ENCODE results near the gene TSR2. TPM values are rescaled to one million over a fixed set of nuclear protein-coding genes. Genes with fewer than 3 reads are reported as not detected.

TSR2 gene
- total RNA-seq, 1 donor from 2014 or later = 30.6 TPM

DNA sequence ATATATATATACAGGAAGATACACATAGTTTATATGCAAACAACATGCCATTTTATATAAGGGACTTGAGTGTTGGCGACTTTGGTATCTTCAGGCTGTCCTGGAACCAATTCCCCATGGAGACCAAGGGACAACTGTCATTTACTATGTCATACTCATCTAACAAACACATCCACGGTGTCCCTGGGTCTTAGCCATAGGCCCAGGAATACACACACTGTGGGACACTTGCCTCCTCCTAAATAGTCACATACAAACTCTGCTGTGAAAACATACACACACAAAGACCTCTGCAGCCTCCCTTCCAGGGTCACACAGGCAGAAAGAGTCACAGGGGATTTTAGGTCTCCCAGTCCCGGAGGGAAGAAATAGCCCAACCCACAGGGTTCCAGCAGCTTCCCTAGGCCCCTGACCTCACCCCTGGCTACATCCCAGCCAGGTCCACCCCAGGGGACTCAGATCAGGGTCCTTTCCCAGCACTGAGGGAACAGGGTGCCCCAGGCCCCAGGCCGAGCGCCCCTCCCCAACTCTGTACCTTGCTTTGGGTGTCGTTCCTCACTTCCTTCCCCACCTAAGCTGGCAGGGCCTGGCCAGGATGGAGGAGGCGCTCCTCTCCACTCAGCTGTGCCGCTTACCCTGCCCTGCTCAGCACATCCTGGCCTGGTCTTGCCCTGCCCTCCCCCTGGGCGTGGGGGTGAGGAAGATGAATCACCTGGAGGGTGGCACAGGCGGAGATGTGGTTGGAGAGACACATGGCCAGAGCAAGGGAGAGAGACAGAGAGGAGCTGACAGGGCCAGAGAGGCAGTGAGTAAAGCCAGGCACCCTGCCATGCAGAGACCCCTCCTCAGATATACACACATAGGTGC, 34.0 kb downstream of the TSR2 start:
- Mint-ChIP-seq H3K4me3 (ENCODE audit: low read depth) (no peak overlapping the region), H3K27ac (no peak overlapping the region), H3K36me3 (ENCODE audit: insufficient read depth) (no peaks in the 10 kb centered on the region), H3K4me1 (ENCODE audit: low read depth) (peaks cover under 1% of the 10 kb centered on the region), H3K27me3 (no peaks in the 10 kb centered on the region), H3K9me3 (ENCODE audit: low read depth) (peaks cover 10% of the 10 kb centered on the region)
- DNase-seq (ENCODE audit: low spot score, unreplicated experiment) = no peak
- TF ChIP-seq, protein P1, sequence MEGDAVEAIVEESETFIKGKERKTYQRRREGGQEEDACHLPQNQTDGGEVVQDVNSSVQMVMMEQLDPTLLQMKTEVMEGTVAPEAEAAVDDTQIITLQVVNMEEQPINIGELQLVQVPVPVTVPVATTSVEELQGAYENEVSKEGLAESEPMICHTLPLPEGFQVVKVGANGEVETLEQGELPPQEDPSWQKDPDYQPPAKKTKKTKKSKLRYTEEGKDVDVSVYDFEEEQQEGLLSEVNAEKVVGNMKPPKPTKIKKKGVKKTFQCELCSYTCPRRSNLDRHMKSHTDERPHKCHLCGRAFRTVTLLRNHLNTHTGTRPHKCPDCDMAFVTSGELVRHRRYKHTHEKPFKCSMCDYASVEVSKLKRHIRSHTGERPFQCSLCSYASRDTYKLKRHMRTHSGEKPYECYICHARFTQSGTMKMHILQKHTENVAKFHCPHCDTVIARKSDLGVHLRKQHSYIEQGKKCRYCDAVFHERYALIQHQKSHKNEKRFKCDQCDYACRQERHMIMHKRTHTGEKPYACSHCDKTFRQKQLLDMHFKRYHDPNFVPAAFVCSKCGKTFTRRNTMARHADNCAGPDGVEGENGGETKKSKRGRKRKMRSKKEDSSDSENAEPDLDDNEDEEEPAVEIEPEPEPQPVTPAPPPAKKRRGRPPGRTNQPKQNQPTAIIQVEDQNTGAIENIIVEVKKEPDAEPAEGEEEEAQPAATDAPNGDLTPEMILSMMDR (IDR thresholded peaks at IDR 0.05; ENCODE audit: unreplicated experiment) = no peak

DNA sequence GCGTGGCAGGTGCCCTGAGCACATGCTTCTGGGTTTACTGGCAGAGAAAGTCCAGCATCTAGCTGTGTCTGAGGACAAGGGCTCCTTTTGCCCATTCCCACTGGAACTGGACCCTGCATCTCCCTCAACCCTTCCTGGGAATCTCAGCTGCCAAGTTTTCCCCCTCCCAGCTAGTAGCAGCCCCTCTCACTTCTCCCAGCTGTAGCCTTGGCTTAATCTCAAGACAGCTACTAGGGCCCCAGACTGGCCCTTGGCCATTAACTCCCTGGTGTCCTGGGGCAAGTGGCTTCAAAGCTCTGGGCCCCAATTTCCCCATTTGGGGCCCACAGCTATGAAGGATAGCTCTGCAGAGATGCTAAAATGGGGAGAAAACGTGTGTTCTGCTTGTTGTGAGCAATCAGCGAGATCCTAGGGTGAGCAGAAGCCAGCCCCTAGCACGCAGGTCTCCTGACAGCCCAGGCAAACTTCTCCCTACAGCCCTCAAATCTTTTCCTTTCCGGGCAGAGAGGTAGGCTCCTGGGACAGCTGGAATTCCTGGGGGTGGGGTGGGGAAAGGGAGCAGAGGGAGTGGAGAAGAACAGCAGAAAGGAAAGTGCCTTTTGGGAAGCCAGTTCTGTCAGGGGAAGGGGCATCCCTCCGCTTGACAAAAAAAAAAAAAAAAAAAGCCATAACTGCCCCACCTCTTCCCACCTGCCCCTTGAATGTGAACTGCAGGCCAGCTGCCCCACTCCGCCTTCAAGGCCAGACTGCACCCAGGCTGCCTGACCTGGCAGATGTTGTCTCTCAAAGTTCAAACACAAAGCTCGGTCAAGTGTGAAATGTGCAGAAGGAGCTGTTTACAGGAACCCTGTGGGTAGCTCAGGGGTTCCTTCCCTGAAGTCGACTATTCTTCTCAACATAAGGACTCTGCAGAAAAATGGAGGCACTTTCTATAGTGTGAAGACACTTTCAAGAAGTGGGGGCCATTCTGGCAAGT, 39.2 kb downstream of the TSR2 start:
- H3K27ac Mint-ChIP-seq = no peak overlapping the region
- peaks cover 14% of the 10 kb centered on the region for H3K9me3 Mint-ChIP-seq (ENCODE audit: low read depth)
- no peaks in the 10 kb centered on the region for H3K27me3 Mint-ChIP-seq
- H3K36me3 Mint-ChIP-seq (ENCODE audit: insufficient read depth) = no peaks in the 10 kb centered on the region
- peaks cover 11% of the 10 kb centered on the region for H3K4me1 Mint-ChIP-seq (ENCODE audit: low read depth)
- H3K4me3 Mint-ChIP-seq (ENCODE audit: low read depth) = no peak overlapping the region
- TF ChIP-seq, protein P1 (IDR thresholded peaks at IDR 0.05; ENCODE audit: unreplicated experiment) = no peak
- DNase-seq (ENCODE audit: low spot score, unreplicated experiment) = no peak

DNA sequence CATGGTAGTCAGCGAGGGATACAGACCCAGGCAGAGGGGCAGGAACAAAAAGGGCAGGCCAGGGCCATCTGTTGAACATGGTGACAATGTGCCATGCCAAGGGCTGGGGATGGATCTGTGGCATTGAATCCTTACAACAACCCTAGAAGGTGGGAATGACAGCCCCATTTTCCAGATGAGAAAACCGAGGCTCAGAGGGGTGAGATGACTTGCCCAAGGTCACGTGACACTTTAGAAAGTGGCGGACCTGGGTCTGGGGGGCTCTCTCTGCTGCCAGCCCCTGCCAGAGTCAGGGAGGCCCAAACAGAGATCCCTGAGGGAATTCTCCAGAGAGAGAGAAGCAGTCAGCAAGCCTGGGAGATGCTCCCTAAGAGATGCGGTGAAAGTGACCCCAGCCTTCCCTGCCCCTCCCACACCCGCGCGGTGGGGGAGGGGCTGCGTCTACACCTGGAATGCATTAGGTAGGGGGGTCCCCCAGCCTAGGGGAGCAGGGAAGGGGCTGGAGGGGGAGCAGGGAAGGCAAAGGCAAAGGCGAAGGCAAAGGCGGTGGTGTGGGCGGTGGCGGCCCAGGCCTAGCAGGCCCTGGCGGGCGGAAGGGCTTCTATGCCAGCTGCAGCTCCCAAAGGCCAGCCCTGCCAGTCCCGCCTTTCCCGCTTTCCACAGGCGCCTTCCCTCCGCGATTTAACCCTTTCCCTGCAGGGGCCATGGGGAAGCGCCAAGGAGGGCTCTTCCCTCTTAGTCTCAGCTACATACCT, 42.8 kb downstream of the TSR2 start:
- Mint-ChIP-seq H3K9me3 (ENCODE audit: low read depth) (peaks cover 8% of the 10 kb centered on the region), H3K36me3 (ENCODE audit: insufficient read depth) (no peaks in the 10 kb centered on the region), H3K4me3 (ENCODE audit: low read depth) (no peak overlapping the region), H3K27ac (no peak overlapping the region), H3K4me1 (ENCODE audit: low read depth) (peaks cover 14% of the 10 kb centered on the region), H3K27me3 (no peaks in the 10 kb centered on the region)
- TF ChIP-seq, protein P1 (IDR thresholded peaks at IDR 0.05; ENCODE audit: unreplicated experiment) = no peak
- DNase-seq (ENCODE audit: low spot score, unreplicated experiment) = no peak

DNA sequence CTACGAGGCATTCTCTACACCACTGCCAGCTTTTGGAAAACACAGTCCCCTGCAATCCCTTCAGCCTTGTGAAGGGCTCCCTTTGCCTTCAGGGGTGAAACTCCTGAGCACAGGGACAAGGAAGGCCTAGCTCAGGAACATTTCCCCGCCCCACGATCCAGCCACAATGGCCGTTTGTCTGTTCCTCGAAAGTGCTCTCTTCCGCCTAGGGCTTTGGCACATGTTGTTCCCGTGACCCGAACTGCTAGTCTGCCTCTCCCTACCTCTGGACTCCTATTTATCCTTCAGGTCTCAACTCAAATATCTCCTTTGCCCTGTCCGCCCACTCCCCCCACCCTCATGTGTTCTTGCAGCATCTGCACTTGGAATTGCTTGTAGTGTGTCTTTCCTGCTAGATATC, 43.7 kb downstream of the TSR2 start:
- TF ChIP-seq, protein P1 (IDR thresholded peaks at IDR 0.05; ENCODE audit: unreplicated experiment) = no peak
- H3K36me3 Mint-ChIP-seq (ENCODE audit: insufficient read depth) = peaks cover 3% of the 10 kb centered on the region
- H3K4me3 Mint-ChIP-seq (ENCODE audit: low read depth) = no peak overlapping the region
- no peak overlapping the region for H3K27ac Mint-ChIP-seq
- no peaks in the 10 kb centered on the region for H3K27me3 Mint-ChIP-seq
- peaks cover 13% of the 10 kb centered on the region for H3K9me3 Mint-ChIP-seq (ENCODE audit: low read depth)
- no peak for DNase-seq (ENCODE audit: low spot score, unreplicated experiment)
- H3K4me1 Mint-ChIP-seq (ENCODE audit: low read depth) = peaks cover 14% of the 10 kb centered on the region
